ENCODE data around the gene ALDH1L2.
A peak's percentile ranks its signal among the peaks of the same experiment; 100 is the strongest.

GRCh38 chr12:104985206-104985605, 99.1 kb downstream of the ALDH1L2 start:
- peak in 1 of 3 experiments; percentile 13 for TF ChIP-seq CTCF (optimal IDR thresholded peaks at IDR 0.05 in 1 of 3, IDR thresholded peaks at IDR 0.05 in 1 of 3, conservative IDR thresholded peaks at IDR 0.05 in 1 of 3; ENCODE audit: extremely low read depth in 1 of 3, insufficient read depth in 2 of 3, low read length in 3 of 3)
- TF ChIP-seq EZH2 (IDR thresholded peaks at IDR 0.05; ENCODE audit: low read length): no peak
